Activated CD4-positive, CD25-positive, alpha-beta regulatory T cell treated with anti-CD3 and anti-CD28 coated beads, Interleukin-2, amount 50 U/mL, for 16 hours (primary cell): ENCODE measurements around the gene ETS1.

Experiments used
- DNase-seq: peaks from one replicate; pipeline ENCODE4 v3.0.0-alpha.2; 2020; ENCODE audit warnings: low read depth, low spot score

The ETS1 gene

DNA sequence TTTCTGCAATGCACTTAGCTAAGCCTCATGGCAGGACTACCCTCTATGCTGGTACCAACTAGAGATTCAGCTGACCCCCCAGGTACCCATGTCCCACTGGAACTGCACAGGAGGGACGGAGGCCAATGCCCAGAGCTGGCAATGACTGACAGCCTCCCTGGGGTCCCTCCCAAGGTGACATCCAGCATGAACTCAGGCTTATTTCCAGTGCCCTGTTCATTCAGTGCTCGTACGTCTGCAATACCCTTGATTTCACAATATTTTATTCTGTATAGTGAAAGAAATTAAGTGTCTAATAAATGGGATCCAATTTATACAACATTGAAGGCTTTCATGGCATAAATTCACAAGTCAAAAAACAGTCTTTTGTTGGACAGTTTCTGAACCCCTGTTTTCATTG lies 20.2 kb downstream of the ETS1 start:
- no peak for DNase-seq

DNA sequence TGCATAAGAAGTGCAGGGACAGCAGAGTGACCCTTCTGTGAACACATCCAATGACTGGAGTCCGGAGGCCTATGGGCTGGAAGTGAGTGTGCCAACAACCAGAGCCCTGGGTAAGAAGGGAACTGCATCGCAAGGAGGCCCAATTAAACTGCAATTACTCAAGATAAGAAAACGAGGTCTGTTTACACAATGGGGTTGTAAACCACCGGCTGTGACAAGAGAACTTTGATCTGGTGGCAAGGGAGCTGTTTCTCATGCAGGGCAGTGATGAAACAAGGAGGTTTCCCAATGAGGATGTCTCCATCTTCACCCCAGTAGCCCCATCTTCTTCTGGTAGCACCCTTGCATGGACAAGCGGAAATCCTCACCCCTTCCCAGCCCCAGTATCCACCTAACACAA lies 21.5 kb downstream of the ETS1 start:
- no peak for DNase-seq

DNA sequence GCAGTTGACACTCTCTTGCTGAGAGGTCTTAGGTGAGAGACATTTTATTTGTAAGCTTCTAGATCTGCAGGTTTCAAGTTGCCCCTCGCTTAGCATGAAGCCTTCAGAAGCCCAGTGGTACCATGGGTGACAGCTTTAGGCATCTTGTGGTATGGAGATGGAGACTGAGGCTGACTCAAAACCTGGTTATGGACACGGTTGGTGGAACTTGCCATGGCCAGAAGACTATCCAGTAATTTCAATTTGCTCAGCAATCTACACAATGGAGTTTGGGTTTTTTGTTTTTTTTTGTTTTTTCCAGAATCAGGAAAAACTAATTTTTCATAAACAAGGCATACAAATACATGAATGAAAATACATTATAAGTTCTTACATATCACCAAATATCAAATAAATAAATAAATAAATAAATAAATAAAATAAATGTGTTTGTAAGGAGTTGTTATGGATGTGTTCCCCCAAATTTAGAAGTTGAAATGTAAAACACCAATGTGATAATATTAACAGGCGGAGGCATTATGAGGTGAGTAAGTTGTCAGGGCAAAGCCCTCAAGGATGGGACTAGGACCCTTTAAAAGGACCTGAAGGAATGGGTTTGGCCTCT lies 22.6 kb downstream of the ETS1 start:
- no peak for DNase-seq

DNA sequence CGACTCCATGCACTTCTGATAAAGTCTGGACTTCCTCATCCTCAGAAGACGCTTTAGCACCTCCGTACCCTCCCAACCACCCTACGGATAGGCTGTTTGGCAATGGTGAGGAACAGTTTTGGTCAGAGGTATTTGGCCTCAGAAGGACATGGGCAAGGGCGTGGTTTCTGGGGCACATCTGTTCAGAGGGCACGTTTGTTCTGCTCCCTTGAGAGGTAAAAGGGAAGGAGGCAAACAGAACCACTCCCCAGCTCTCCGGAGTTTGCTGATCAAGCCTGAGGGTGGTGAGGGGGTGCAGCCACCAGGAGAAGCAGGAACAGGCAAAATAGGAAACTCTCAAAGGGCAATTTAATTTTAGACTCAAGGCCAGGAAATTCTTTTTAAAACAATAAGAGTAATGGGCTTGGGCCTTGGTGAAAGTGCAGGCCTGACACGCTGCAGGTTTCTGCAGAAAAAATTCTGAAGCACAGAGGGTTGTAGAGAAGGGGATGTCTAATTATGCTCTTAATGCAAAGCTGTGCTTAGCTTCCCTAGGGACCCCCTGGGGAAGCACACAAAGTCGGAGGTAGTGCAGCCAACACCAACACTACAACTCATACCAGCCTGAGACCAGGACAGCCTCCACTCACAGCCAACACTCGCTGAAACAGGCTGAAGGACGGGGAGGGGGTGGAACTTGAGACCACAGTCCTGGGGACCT lies 23.3 kb downstream of the ETS1 start:
- DNase-seq = no peak

DNA sequence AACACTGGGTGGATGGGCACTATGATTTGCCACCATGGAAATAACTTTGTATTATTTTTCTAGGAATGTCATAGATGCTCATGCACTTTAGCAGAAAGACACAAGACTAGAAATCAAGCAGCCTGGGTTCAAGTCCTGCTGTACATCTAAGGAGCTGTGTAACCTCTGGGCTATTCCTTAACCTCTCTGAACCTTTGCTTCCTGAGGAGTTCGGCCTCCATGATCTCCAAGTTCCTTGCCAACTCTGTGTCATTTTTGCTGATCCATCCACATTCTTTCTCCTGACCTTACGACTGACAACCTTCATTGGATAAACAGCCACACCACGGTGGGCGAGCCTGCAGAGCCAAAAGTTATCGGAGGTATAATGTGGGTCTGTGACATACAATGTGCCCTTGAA lies 24.1 kb downstream of the ETS1 start:
- no peak for DNase-seq

DNA sequence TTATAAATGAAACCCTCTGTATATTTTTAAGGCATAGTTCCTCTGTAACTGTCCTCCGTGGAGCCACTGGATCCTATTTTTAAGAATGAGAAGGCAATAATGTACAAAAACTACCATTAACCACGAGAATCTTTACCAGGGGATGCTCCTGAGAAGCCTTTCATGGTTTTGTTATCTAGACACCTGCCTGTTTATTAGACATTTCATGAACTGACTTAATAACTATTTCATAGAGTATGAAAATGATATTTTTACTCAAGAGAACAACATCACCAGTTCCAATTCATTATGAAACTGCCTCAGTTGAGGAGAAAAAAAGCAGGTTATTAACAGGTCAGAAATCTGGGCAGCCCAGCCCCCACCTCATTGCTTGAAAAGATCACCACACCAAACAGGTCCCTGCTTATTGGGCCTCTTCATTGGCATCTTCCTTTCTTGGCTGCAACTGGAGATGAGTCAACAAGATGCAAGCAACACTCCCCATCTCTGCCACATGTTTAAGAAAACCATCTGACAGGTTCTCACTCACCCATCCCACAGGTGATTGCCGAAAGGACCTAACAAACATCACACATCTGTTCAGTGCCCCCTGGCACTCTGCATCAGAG lies 27.8 kb downstream of the ETS1 start:
- DNase-seq = no peak

DNA sequence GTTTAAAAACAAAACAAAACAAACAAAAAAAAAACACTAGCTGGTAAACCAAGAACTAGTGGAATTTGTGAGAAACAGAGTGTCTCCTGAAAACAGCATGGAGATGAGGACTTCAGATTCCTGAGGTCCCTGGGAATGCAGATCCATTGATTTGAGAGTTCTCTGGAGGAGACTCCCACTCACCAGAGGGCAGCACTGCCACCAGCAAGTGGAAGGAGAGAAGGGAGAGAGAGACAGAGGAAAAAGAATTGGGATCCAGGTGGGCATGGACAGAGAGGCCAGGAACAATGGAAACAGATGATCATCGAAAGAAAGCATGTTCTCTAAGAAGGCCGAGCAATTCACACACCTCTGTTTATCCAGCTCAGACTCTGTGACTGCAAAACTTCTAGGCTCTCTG lies 31.8 kb downstream of the ETS1 start:
- DNase-seq = no peak

DNA sequence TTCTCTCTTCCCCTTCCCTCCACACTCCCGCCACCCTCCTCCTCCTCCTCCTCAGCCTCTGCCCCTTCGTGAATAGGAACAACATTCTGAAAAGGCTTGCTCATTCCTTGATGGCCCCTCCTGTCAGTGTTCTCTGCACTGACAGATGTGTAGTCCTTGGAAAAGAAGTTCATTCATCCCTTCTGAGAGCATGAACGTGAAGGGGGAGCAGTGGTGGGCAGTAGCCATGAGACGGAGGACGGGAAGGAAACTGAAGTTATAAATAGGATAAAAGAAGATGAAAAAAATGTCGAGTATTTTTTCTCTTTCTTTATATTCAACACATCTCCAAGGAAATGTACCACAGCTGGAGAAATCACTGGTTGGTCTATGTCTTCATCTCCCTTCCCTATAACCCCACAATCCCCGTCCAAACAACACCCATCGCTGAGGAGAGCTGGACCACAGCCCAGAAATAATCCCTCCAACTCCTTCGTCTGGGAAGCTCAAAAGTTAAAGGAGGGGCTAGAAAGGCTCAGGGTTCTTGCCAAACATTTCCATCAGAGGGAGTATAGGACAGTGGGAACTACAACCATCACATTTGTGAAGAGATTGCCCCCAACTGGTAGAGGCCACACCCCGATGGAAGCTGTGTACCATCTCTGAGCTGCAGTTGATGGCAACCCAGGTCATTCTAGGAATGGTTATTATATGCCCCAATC lies 33.5 kb downstream of the ETS1 start:
- DNase-seq = no peak

DNA sequence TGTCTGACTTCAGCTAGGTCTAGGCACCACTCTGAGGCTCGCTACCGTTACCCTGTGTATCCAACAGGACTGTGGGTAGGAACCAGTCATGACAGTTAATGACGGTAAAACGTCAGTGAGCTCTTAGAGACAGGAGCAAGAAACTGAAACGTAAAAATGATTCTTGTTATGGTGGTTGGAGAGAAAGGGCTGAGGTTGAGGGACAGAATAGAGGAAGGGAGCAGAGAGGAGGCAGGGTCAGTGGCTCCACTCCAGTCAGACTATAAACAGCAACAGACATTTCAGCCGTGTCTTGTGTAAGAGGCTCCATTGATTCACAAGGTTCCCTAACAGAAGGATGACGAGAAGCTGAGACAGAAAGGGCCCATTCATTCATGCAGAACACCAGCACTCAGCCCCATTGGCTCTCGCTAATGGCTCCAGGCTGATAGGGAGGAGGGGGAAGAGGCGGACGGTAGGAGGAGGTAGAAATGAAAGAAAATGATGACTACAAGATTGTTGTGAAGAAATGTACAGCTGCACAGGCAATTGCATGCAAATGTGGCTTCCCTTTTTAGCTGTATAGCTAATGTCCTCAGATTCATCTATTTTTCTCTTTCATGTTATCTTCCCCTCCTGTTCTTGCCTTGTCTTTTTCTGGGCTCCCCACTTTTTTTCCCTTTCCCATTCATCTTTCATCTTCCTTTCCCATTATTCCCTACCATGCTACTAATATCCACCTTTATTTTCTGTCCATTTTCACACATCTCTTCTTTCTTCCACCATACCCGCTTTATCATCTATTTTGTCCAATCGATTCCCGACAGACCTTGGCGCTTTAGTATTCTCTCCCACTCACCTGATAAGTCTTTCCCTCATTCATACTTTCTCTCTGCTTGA lies 34.3 kb downstream of the ETS1 start:
- no peak for DNase-seq

DNA sequence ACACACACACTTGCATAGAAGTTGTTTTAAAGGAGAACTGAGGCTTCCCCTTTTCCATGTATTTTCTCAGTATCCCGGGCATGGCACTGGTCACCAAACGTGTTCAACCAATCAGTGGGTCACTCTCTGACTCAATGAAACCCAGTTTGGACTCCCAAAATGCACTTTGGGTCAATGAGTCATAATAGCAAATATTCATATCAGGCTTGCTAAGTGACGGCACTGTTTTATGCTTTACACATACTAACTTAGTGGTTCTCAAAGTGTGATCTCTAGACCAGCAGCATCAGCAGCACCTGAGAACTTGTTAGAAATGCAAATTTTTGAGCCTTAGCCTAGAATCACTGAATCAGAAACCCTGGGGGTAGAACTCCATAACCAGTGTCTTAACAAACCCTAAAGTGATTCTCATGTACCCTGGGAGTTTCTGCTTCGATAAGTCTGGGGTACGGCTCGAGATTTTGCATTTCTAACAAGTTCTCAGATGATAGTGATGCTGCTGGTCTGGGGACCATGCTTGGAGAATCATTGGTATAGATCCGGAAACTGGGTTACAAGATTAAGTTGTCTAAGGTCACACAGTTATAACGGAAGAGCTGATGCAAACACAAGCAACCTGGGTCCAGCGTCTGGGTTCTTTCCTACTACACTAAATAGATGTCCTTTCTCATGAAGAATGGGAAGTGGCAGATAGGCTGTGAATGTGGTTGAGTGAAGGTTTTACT lies 35.6 kb downstream of the ETS1 start:
- DNase-seq = no peak

DNA sequence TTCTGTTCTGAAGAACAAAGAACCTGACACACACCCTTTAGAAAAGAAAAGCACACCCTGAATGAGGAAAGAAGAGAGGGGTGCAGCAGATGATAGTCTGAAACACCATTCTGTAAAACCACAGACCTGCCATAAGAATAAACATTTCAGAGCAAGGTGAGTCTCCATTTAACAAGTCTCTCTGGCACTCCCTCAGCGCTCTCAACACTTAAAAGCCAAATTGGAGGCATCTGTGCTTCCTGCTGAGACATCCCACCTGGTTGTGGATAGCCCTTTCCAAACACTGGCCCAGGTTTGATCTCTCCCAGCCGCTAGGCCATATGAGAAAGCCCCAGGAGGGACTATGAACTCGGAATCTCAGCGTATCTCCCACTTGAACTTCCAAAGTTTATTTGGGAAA lies 36.3 kb downstream of the ETS1 start:
- DNase-seq = no peak

DNA sequence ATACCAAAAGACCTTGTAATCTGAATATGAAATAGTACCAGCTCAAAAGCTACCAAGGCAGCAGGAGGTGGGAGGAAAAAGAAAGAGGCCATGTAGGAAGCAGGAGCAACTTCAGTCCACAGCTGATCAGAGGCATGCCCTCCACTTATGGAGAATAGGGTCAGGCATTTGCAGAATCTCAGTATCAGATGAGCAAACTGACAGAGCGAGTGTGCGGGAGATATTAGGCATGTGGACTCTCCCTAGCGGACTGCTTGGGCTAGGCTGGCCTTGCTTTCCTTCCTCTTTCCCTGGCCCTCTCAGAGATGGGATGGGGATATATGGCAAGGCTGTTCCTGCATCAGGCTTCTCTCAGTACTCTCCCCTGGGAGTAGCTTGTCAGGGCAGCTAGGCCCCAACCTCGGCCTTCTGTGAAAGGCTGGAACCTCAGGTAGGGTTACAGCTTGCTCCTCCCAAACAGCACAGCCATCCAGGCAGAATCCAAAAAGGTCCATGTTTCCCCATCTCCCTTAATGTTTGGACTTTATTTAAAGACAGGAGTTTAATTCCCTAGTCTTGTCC lies 37.0 kb downstream of the ETS1 start:
- no peak for DNase-seq

DNA sequence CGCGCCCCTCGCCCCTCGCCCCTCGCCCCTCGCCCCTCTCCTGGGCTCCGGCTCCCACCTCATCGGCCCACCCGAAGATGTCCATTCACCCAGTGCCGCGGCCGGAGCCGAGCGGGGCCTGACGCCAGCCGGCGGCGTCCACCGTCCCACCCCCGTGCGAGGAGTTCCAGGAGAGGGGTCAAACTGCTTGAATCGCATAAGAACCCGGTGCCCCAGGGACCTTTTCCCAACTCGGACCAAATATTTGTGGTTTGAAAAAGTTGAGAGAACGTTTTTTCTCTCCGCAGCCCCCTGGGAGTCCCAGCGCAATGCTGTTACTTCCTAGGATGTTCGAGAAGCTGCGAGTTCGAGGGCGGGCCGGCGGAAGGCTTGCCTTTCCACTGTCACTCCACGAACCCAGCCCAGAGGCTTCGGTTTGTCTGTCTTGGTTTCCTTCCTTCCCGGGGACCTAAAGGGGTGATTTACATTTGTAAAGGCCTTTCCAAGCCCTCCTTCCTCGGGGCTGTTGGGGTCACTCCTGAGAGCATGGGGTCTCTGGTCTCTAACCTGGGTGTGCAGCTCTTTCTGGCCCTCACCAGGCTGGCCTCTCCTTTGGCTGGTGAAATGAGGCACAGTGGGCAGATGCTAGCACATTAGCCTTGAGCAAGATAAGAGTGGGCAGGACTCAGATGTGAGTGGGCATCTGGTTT lies 38.0 kb downstream of the ETS1 start:
- DNase-seq = no peak

DNA sequence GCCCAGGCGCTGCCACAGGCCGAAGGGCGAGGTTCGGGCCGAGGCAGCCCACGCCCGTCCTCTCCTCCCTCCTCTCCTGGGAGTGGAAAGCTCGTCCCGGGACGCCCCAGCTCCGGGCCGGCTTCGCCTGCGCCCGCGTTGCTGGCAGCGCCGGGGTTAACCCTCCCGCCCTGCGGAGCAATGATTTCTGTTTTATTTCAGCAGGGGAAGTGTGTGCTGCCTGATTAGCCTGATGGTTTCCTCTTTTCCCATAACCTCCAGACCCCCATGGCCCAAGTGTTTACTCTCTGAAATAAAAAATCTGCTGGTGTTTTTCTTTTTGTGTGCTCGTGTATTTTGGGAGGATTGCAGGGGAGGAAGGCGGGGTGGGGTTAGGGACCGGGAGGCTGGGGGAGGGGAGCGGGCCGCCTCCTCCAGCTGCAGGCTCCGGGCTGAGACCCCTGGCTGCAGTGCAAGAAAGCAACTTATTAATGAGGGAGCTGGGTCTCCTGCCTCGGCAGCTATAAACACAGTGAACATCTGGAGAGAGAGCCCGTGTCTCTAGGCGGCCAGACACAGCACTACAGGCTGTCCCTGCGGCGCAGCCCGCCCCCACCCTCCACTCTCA lies 38.6 kb downstream of the ETS1 start:
- DNase-seq = no peak

DNA sequence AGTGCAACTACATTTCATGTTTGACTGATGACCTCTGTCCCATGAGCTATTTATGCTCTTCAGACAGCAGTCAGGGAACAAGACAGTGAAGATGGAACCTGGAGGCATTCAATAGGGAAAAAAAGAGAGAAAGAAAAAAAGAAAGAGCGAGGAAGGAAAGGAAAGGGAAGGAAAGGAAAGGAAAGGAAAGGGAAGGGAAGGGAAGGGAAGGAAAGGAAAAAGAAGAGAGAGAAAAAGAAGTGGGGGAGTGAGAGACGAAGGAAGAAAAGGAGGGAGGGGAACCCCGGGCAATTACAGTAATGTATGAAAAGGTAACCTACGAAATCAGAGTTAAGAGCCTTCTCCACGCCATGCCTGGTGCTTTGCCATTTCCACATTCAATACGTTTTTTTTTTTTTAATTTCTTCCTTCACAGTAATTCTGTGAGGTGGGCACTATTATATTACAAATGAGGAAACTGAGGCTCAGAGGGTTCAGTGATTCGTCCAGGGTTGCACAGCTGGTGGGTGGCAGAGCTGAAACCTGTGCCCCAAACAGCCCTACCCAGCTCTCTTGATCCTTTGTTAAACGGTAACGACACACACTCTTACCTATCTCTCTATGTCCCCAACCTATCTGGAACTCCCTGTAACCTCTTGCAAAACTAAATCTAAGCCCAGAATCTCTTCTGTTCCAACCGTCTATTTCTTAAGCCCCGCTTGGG lies 39.3 kb downstream of the ETS1 start:
- DNase-seq = no peak

DNA sequence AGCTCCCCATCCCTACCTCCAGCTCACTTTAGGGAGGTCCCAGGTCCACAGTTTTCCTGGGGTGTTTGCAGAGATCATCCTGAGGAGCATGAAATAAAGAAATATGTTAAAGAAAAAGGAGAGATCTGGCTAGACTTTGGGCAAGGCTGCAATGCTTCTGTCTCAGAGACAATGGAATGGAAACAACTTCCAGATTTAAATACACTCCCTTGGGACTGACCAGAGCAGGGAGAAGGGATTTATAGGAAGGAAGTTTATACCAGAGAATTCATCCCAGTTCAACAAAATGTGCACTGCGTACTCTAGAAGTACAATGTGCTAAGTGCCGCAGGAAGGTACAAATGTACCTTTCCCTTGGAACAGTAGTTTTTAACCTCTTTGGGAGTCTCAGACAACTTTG lies 40.4 kb downstream of the ETS1 start:
- DNase-seq = no peak

DNA sequence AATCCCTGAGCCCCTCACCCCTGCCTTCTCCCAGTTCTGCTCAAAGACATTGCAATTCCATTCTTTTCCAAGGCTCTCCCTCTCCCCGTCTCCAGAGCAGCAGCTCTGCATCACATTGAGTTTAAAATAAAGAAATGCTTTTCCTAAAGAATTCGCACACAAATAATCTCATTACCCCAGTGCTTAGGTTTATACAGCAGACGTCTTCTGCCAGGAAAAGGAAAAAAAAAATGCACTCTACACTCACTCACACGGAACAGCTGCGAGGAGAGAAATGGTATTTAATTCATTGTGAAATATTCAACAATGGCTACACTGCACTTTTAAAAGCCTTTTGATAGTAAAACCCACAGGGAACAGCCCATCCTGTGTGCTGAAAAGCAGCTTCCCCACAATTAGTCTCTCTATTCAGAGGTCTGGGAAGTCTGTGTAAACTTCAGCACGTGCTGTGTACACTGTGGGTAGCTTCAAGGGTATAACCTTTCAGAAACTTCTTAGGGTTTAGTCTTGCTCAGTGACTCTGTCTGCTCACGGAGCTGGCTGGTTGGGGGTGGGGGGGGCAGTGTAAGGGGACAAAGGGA lies 42.8 kb downstream of the ETS1 start:
- DNase-seq = no peak

DNA sequence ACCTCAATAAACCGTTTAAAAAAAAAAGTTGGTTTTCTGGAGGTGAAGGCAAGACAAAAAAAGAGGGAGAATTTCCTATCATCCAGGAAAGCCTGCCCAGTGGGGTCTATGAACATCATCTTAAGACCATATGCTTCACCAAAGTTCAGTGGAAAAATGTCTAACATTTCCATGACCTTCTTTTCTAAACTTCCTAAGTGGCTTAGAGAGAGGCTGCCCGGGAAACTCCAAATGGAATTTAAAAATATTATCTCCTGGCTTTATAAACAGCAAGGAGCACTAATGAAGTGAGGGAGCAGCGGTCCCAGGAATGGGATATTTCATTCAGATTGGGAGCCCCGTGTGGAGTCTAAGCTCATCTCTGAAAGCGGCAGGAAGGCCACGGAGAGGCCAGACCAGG lies 46.9 kb downstream of the ETS1 start:
- no peak for DNase-seq

DNA sequence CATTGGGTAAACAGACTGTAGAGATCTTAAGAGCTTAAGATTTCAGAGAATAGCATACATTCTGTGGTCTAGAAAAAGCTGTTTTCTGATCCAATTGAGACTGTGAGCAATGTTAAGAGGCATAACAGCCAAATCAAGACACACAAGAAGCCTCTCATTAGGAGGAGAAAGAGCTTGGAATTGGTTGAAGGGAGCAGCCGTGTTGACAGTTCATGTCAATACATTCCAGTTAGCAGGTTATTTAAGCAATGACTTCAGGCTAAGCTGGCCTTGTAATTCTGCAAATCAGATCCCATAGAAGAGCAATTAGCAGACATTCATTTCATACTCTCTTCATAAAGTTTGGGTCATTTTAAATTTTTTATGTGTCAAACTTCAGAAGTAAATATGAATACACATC lies 50.9 kb downstream of the ETS1 start:
- DNase-seq = no peak
